NCI-H1694 treated with DMSO at 0.1 percent for 48 hours (cell line): ENCODE measurements around the gene OR9Q1.
"Not testable (repeated sequence)": the region's sequence is repeated elsewhere in the genome, so short reads cannot be mapped to it uniquely, and the experiment has no call there.

ENCODE experiments used
- DNase-seq: peaks from one replicate; lab custom pipeline; 2025; lab: John Stamatoyannopoulos, UW

Gene OR9Q1

GRCh38 chr11:58023435-58023931, at the start of gene OR9Q1:
TSS of gene OR9Q1 (plus strand) at chr11:58023881. CDS start at chr11:58179445, 155,564 bp downstream.
- DNase-seq = no peak

DNA sequence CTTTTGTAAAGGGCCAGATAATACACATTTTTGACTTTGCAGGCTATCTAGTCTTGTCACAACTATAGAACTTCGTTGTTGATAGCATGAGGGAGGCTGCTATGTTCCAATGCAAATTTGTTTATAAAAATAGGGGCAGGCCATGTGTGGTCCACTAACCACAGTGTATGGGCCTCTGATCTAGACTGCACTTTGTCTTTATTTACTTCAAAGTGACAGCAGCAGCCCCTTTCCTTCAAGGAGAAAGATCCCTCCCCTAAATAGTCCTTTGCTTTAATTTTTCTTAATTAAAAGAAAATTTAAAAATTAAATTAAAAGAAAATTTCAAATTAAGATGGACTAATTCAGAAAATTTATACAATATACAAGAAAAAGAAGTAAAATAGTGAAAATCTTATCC, 49.5 kb upstream of the OR9Q1 start:
- no peak for DNase-seq

- DNase-seq = no peak
Observed at GRCh38 chr11:57974848-57975601, 48.7 kb upstream of the OR9Q1 start.

- DNase-seq = no peak
Observed at GRCh38 chr11:57977709-57978108, 46.0 kb upstream of the OR9Q1 start.

DNA sequence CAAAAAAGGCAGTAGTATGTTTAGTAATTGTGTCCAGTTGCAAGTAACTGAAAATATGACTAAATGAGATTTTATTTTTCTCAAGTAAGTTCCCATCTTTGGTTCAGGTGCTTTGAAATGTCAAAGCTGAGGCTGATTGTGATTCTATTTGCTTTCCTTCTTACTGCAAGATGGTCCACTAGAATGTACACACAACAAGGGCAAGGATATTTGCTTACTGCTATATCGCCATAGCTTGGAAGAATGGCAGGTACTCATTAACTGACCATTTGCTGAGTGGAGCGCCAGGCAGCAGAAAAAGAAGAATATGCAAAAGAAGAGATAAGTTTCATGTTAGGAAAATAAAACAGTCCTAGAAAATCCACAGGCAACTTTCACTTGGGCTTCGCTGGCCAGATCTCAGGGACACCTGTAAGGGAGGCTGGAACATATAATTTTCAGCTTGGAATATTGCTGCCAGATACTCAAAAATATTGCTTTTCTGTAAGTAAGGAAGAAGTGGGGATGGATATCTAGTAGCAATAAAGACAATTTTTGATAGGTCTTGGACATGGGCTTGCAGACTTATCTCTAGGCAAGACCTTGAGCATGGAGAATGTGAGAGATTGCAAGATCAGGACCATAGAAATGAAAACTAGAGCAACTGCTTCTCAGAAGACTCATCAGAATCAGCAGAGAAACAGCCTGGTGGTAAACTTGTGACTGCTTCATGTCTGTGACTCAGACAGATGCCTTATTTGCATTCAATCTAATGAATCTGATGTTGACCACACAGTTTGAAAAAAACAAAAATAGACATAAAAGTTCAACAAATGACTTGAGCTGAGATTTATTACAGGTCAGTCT, 44.8 kb upstream of the OR9Q1 start:
- no peak for DNase-seq

- DNase-seq = no peak
Observed at GRCh38 chr11:57979532-57980079, 44.1 kb upstream of the OR9Q1 start.

DNA sequence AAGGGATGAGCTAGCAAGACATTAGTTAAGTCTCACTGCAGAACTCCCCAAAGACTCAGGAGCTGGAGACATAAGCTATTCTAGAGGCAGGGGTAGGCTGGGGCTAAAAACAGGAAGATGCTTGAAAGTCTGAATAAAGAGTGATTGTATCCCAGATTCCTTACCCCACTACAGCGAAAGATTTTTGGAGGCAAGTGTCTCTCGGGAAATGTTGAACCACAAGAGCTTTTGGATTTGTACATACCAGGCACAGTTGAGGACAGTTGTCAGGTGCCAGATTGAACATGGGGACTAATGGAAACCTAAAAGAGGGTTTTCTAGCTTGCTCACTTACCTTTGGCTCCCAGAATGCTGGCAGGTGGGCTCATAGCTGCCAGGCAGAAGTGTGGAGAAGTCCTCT, 43.5 kb upstream of the OR9Q1 start:
- DNase-seq = no peak

DNA sequence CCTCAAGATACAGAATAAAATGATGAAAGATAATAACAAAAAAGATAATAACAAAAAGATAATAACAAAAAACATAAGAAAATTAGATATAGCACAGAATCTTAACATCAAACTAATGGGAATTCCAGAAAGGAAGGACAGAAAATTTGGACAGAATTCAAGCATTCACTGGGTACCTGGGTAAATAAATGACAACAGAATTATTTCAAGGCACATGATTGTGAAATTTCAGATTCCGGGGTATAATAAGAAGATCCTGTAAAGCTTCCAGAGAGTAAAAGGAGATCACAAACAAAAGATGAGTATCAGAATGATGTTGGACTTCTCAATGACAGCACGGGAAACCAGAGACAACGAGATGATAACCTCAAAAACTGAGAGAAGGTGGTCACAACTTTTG, 42.1 kb upstream of the OR9Q1 start:
- DNase-seq = no peak

DNA sequence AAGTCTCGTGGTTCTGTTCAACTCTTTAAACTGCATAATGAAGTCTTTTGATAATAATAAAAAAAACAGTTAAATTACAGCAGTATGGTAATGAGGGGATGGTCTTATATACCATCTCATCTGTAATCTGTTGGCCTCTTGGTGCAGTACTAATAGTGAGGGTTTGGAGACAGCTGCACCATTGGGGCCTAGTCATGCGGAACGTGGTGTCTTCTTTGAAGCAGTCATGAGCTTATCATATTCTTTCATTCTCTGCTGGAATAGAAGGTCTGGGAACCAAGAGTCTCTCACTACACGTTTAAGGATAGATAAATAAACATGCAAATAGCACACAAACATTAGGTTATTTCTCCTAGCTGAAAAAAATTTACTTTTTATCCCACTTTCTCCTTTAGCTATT, 40.9 kb upstream of the OR9Q1 start:
- no peak for DNase-seq

- DNase-seq = no peak
Observed at GRCh38 chr11:57983191-57983590, 40.5 kb upstream of the OR9Q1 start.

DNA sequence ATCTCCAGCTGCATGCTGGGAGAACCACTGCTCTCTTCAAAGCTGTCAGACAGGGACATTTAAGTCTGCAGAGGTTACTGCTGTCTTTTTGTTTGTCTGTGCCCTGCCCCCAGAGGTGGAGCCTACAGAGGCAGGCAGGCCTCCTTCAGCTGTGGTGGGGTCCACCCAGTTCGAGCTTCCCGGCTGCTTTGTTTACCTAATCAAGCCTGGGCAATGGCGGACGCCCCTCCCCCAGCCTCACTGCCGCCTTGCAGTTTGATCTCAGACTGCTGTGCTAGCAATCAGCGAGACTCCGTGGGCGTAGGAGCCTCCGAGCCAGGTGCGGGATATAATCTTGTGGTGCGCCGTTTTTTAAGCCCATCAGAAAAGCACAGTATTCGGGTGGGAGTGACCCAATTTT, 24.2 kb upstream of the OR9Q1 start:
- not testable (repeated sequence) for DNase-seq

DNA sequence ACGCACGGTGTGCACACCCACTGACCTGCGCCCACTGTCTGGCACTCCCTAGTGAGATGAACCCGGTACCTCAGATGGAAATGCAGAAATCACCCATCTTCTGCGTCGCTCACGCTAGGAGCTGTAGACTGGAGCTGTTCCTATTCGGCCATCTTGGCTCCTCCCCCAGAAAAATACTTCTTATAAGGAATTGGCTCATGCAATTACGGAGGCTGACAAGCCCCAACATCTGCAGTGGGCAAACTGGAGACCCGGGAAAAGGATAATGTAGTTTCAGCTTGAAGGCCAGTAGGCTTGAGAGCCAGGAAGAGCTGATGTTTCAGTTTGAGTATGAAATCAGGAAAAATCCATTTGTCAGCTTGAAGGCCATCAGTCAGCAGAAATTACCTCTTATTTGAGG, 23.7 kb upstream of the OR9Q1 start:
- not testable (repeated sequence) for DNase-seq

DNA sequence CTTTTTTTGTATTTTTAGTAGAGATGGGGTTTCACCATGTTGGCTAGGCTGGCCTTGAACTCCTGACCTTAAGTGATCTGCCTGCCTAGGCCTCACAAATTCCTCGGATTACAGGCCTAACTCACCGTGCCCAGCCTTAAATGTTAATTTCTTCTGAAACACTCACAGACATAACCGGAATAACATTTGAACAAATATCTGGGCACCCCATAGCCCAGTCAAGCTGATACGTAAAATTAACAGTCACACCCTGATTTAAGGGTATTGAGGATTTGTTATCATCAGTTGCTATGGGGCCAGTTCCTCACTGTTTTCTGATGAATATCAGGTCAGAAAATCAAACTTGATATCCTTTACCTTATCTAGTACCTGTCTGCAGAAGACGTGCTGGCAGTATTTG, 23.0 kb upstream of the OR9Q1 start:
- DNase-seq = no peak

DNA sequence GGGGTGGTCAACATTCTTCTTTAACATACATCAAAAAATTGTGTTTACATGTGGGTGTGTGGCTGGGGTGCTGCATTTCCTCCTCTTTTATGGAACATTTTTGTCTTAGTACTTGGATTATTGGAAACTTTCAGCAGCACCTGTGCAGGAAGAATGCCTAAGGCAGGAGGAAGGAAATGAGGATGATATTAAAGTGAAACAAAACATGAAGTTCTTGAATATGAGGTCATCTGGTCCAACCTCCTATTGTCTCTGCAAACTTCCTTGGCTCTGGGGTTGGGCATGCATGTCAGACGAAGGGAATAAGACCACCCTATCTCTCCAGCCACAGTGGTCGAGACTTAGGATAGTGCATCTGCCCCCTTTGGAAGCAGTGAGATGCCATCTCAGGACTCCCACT, 20.6 kb upstream of the OR9Q1 start:
- no peak for DNase-seq

DNA sequence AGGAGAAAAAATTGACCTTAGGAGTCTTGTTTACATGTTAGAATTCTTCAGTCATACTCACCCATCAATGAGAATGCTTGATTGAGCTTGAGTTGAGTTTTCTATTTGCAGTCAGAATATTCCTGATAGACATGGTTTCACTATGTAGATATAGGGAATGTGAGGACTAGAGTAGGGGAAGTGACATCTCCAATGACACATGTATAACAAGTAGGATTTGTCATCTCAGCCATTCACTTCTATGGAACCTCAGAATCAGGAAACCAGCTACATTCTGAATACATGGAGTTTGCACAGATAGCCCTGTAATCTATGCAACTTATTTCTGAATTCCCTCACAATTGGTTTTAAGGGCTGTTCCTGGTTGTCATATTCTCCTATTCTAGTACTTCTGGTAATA, 20.1 kb upstream of the OR9Q1 start:
- no peak for DNase-seq

GRCh38 chr11:58004664-58005063, 19.0 kb upstream of the OR9Q1 start:
- DNase-seq = no peak

DNA sequence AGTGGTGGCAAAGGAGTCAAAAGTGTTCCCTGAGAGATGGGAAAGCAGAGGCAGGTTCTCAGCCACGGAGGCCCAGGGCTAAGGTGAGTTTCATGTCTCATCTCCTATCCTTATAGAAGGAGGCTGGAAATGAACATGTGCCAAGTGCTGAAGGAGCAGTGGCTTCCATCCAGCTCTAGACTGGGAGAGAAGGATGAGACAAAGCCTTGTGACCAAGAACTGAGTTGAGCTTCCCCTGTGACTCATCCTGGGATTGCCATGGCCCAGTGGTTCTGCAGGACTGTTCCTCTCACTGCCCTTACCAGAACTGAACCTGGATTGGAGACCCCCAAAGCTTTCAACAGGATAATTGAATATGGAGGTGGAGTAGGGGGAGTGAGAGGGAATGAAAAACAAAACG, 16.7 kb upstream of the OR9Q1 start:
- no peak for DNase-seq

DNA sequence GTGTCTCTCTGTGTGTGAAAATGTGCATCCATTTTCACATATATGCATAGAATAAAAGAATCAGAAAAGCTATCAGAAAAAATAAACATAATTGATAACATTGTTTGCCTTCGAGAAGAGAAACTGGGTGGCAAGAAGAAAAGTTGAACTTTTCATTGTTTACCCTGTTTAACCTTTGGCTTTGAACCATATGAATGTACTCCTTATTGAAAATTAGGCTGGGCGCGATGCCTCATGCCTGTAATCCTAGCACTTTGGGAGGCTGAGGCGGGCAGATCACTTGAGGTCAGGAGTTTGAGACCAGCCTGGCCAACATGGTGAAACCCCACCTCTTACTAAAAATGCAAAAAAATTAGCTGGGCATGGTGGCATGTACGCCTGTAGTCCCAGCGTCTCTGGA, 11.9 kb upstream of the OR9Q1 start:
- no peak for DNase-seq

DNA sequence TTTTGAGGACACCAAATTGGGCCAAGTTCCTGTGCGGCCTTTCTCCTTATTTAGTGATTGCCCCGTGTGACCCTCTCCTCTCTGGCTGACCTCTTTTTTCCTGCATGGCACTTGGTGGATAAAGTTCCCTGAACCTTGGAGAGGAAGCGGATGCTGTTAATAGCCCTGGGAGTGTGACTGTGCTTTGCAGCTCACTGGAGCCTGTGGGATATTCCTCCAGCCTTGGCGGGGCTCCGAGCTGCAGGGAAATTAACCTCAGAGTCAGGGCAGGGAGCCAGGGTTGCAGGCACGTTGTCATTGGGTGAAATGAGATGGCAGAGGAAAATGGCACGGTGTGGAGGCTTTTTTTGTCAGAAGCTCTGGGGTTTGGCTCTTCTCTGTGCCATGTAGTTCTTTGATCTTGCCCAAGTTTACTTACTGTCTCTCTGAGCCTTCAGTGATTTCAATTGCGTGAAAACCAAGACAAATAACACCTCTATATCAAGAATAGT, 965 bp downstream of the OR9Q1 start:
- DNase-seq = no peak

DNA sequence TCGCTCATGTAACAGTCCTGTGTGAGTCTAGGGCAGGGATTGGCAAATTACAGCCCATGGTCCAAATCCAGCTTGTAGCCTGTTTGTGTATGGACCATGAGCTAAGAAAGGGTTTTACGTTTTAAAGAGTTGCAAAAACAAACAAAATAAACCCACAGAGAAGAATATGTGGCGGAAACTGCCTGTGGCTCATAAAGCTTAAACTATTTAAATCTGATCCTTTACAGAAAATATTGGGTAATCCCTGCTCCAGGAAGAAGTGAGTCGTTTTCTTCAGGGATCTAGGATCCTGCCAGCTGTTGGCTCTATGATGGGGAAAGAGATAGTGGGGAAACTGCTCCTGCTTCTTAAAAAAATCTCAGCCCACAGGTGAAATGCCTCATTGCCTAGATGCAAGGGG, 3.7 kb downstream of the OR9Q1 start:
- no peak for DNase-seq

- DNase-seq = no peak
Observed at GRCh38 chr11:58028687-58029411, 5.2 kb downstream of the OR9Q1 start.

GRCh38 chr11:58030653-58031052, 7.0 kb downstream of the OR9Q1 start, which contains the start of gene OR6Q1:
TSS of gene OR6Q1 (plus strand) at chr11:58030953. CDS start at chr11:58030953, 0 bp downstream.
- no peak for DNase-seq
